K562 (cell line): ENCODE results near the gene SYN1. TPM values are rescaled to one million over a fixed set of nuclear protein-coding genes. Genes with fewer than 3 reads are reported as not detected.

Experiments
- ATAC-seq: fragments of 200-7000 bp; cut with Tn5 transposase; 3 replicates; pipeline ENCODE4 v1.9.1; 2020; ENCODE audit warnings: moderate library complexity
- BruUV-seq: library from RNA; stranded (reverse); fragments of 400-500 nt; replicated peaks from 2 replicates; lab custom pipeline; 2021; lab: Mats Ljungman, UMichigan
- CTCF ChIA-PET: fragments of 300-600 bp; formaldehyde crosslinking; extraction: SDS; loops from one replicate; lab custom pipeline; 2021; ENCODE audit warnings: low intra/inter-chr PET ratio; lab: Yijun Ruan, JAX
- POLR2A ChIA-PET: fragments of 300-600, 350-650 bp; sonication (Branson Sonifier 250); formaldehyde crosslinking; extraction: SDS; loops from one replicate; lab custom pipeline; 2021; ENCODE audit warnings: antibody characterized with exemption, inconsistent platforms; lab: Yijun Ruan, JAX
- DNase-seq, 4 experiments: peaks; one replicate each; pipeline versions ENCODE4 v3.0.0 to v3.0.0-alpha.2; 2011 to 2018; ENCODE audit warnings: low spot score in 3 of 4, mixed read lengths in 3 of 4; ENCODE audit errors: extremely low read depth in 1 of 4
- FAIRE-seq: peaks from 2 replicates; lab custom pipeline; 2011; peaks lifted over from hg19 to GRCh38; lab: Jason Lieb, UNC
- H2AFZ ChIP-seq: 2 replicates; pipeline ENCODE4 v1.6.0; 2011; ENCODE audit warnings: low read depth, low read length, control low read depth, inconsistent platforms
- H3K27ac ChIP-seq: fragments of 200-600 bp; 3 replicates; pipeline ENCODE4 v1.8.0; 2011; ENCODE audit warnings: low read depth, mild to moderate bottlenecking, control low read depth, inconsistent platforms, low read length, moderate library complexity, mixed read lengths; ENCODE audit errors: extremely low read depth
- H3K27me3 ChIP-seq, 2 experiments: fragments of 300-600 bp in 1 of 2; 2 replicates in 1 of 2; 3 replicates in 1 of 2; pipeline versions ENCODE4 v1.6.0 to v1.8.0; 2011; ENCODE audit warnings: inconsistent platforms in 2 of 2, low read length in 2 of 2, mild to moderate bottlenecking in 1 of 2, mixed read lengths in 1 of 2, moderate library complexity in 1 of 2; ENCODE audit not compliant: control insufficient read depth in 2 of 2, insufficient read depth in 2 of 2
- H3K36me3 ChIP-seq: fragments of 300-600 bp; 3 replicates; pipeline ENCODE4 v1.8.0; 2011; ENCODE audit warnings: mild to moderate bottlenecking, low read length, inconsistent platforms; ENCODE audit not compliant: control insufficient read depth, insufficient read depth
- H3K4me1 ChIP-seq, 2 experiments: fragments of 200-600 bp in 1 of 2; replicated peaks in 1 of 2; 2 replicates in 1 of 2; 3 replicates in 1 of 2; pipeline versions ENCODE4 v1.5.1 to v1.8.0; 2011; ENCODE audit warnings: inconsistent platforms in 2 of 2, low read length in 2 of 2, mild to moderate bottlenecking in 1 of 2, mixed read lengths in 1 of 2, moderate library complexity in 1 of 2; ENCODE audit not compliant: control insufficient read depth in 2 of 2, insufficient read depth in 2 of 2
- H3K4me2 ChIP-seq: 2 replicates; pipeline ENCODE4 v1.6.1; 2011; ENCODE audit warnings: low read length, control low read depth, inconsistent platforms, mixed read lengths; ENCODE audit not compliant: insufficient read depth
- H3K4me3 ChIP-seq: fragments of 200-600 bp; sonication (generic), shearing (Covaris generic); 2 replicates; pipeline ENCODE4 v1.5.1; 2016; ENCODE audit warnings: control low read depth, inconsistent platforms
- H3K79me2 ChIP-seq: fragments of 200-600 bp; 3 replicates; pipeline ENCODE4 v1.8.0; 2011; ENCODE audit warnings: low read length, inconsistent platforms; ENCODE audit not compliant: control insufficient read depth, insufficient read depth
- H3K9ac ChIP-seq, 2 experiments: 2 replicates each; pipeline versions ENCODE4 v1.6.0 to v1.6.1; 2011; ENCODE audit warnings: low read depth in 2 of 2, low read length in 2 of 2, control low read depth in 1 of 2, inconsistent platforms in 1 of 2, mild to moderate bottlenecking in 1 of 2, mixed read lengths in 1 of 2; ENCODE audit not compliant: insufficient read depth in 1 of 2
- H3K9me1 ChIP-seq: one replicate; pipeline ENCODE4 v1.6.0; 2011; ENCODE audit warnings: inconsistent platforms, mild to moderate bottlenecking, low read length, moderate library complexity; ENCODE audit not compliant: control insufficient read depth, insufficient read depth
- H3K9me3 ChIP-seq: replicated peaks from 2 replicates; pipeline ENCODE4 v1.5.1; 2011; ENCODE audit warnings: low read depth, low read length, inconsistent platforms; ENCODE audit not compliant: control insufficient read depth, insufficient read depth
- H4K20me1 ChIP-seq: replicated peaks from 2 replicates; pipeline ENCODE4 v1.6.1; 2011; ENCODE audit warnings: low read length, inconsistent platforms, mixed read lengths; ENCODE audit not compliant: control insufficient read depth, insufficient read depth
- KLF6 ChIP-seq: fragments of 250-450 bp; sonication (Bioruptor Pico); IDR thresholded peaks from 2 replicates; pipeline ENCODE4 v1.4.0; 2020; ENCODE audit warnings: mild to moderate bottlenecking, moderate library complexity, borderline replicate concordance
- SIN3B ChIP-seq: fragments of 450-650 bp; IDR thresholded peaks from 2 replicates; pipeline ENCODE4 v1.6.1; 2017; ENCODE audit warnings: low read depth, mild to moderate bottlenecking, moderate library complexity
- ZKSCAN8 ChIP-seq: fragments of 200-800 bp; sonication (Bioruptor generic); IDR thresholded peaks from 2 replicates; pipeline ENCODE4 v1.6.1; 2016; ENCODE audit warnings: missing genetic modification characterization, missing compliant biosample characterization
- ZNF668 ChIP-seq: fragments of 250-450 bp; sonication (Bioruptor Pico); IDR thresholded peaks from 2 replicates; pipeline ENCODE4 v1.8.0; 2022; ENCODE audit warnings: mild to moderate bottlenecking, inconsistent platforms
- WGBS: fragments of 100-300 bp; shearing (Covaris generic); methylation state at CpG from one replicate; pipeline ENCODE4 v1.1.6; 2016; ENCODE audit warnings: low coverage, mixed read lengths; ENCODE audit not compliant: insufficient coverage; ENCODE audit errors: missing lambda C conversion rate; 5-methylcytosine and 5-hydroxymethylcytosine counted together
- in situ Hi-C: fragments of 300-500 bp; cut with MboI; formaldehyde crosslinking; loops from 4 replicates; pipeline ENCODE4 v1.15.0; 2018; ENCODE audit warnings: inconsistent platforms, mixed read lengths
- intact Hi-C: fragments of 100-400 bp; cut with micrococcal nuclease; formaldehyde crosslinking; loops from 2 replicates; pipeline ENCODE4 v1.14.2; 2022
- polyA plus RNA-seq, 8 experiments: library from polyadenylated mRNA; depleted of rRNA in 4 of 8; stranded (reverse) in 5 of 8; unstranded in 3 of 8; fragments of >200 nt; fragmentation: Nextera tagmentation in 2 of 8; fragmentation: Illumina TruSeq in 1 of 8; extraction: Ambion mirVana in 2 of 8; extraction: Trizol in 1 of 8; gene quantifications; 2 replicates each; pipeline versions ENCODE4 v1.2.1 to v1.2.3, GENCODE V29; 2011 to 2014; ENCODE audit warnings: inconsistent platforms in 1 of 8, missing spikeins in 1 of 8
- total RNA-seq, 7 experiments: library from RNA; depleted of rRNA in 6 of 7; stranded (reverse); fragments of >200 nt in 6 of 7; fragmentation: Illumina TruSeq in 2 of 7; extraction: Trizol in 2 of 7; gene quantifications; 2 replicates each; pipeline versions ENCODE4 v1.2.1 to v1.2.3, GENCODE V29; 2011 to 2021; ENCODE audit warnings: low replicate concordance in 1 of 7
- TF ChIP-seq, protein P1 (sequence below), 2 experiments: IDR thresholded peaks in 1 of 2; conservative IDR thresholded peaks in 1 of 2; 2 replicates each; pipeline ENCODE4 v1.6.1; 2016; ENCODE audit warnings: low read depth in 2 of 2, mild to moderate bottlenecking in 1 of 2, missing compliant biosample characterization in 1 of 2, missing genetic modification characterization in 1 of 2, moderate library complexity in 1 of 2
- TF ChIP-seq, protein P2 (sequence below): sonication (generic); formaldehyde crosslinking; IDR thresholded peaks from 2 replicates; pipeline ENCODE4 v1.4.0; 2020; ENCODE audit warnings: mild to moderate bottlenecking, missing genetic modification reagents
- TF ChIP-seq, protein P3 (sequence below): fragments of 250-450 bp; sonication (Bioruptor Pico); IDR thresholded peaks from 2 replicates; pipeline ENCODE4 v1.8.0; 2021; ENCODE audit warnings: moderate library complexity, mild to moderate bottlenecking, inconsistent platforms

Gene SYN1
- total and polyA plus RNA-seq, 9 of the 15 experiments (the other 6 are each of a cell fraction or from before 2014, with no cell fraction given): 0.01 to 0.28 (median 0.18) TPM; not detected in 2

DNA sequence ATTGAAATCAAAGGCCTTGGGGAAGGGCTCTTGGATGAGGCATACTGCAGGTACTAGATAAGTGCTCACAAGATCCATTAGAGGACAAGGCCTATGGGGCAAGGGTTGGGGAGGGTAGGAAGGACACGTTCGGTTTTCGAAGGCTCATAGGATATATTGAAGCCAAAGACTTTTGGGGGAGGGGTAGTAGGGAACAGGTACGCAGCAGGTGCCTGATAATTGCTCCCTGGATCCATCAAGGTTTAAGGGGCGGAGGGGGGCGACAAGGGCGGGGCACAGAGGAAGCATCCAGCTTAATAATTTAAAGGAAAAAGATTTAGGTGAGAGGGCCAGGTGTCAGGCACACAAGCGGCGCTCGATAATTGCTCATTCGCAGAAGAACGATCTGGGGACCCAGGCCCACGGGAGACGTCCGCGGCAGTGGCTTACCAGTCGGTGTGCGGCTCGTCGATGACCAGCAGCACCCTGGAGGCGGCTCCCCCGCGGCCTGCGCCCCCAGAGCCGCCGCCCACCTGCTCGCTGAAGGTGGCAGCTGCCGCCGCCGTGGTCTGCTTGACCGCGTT is 653 bp downstream of the SYN1 start:
- CTCF ChIA-PET: interaction anchor here (0.5 kb wide), 1 partner anchor 133 kb away, joined by 4 read pairs; no protein-coding TSS in a partner anchor
- no peak for ATAC-seq

GRCh38 chrX:47614618-47615017 is 5.0 kb downstream of the SYN1 start:
- no TSS peak for BruUV-seq
- no peaks in the 10 kb centered on the region for H3K79me2 ChIP-seq
- 28% methylated on average over 4 of the region's 5 CpGs for WGBS
- 0 out of 2 replicates have a peak, but pooled peaks cover 2% of the 10 kb centered on the region for H3K9me3 ChIP-seq
- no peaks in the 10 kb centered on the region for H3K9me1 ChIP-seq
- H2AFZ ChIP-seq: no peak overlapping the region
- H3K27ac ChIP-seq: no peak overlapping the region
- intact Hi-C loops: loop anchor here (5.0 kb wide), 1 partner anchor 32 kb away; the partner anchor contains the start of gene TIMP1
- no peak for FAIRE-seq
- H4K20me1 ChIP-seq: no peaks in the 10 kb centered on the region
- peaks cover 0 to 7% of the 10 kb centered on the region in 2 experiments; a peak in 2 of 5 replicates for H3K4me1 ChIP-seq
- no peak for DNase-seq
- no peak overlapping the region for H3K4me2 ChIP-seq
- CTCF ChIA-PET: no interaction called here
- POLR2A ChIA-PET: no interaction called here
- no peak for ATAC-seq
- peaks cover 0 to 14% of the 10 kb centered on the region in 2 experiments; a peak in 3 of 5 replicates for H3K27me3 ChIP-seq
- H3K9ac ChIP-seq: no peak overlapping the region
- H3K4me3 ChIP-seq: no peak overlapping the region
- no peaks in the 10 kb centered on the region for H3K36me3 ChIP-seq
- in situ Hi-C loops: no loop called here
- TF ChIP-seq, protein P1, sequence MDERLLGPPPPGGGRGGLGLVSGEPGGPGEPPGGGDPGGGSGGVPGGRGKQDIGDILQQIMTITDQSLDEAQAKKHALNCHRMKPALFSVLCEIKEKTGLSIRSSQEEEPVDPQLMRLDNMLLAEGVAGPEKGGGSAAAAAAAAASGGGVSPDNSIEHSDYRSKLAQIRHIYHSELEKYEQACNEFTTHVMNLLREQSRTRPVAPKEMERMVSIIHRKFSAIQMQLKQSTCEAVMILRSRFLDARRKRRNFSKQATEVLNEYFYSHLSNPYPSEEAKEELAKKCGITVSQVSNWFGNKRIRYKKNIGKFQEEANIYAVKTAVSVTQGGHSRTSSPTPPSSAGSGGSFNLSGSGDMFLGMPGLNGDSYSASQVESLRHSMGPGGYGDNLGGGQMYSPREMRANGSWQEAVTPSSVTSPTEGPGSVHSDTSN (CRISPR knock-in tag; IDR thresholded peaks at IDR 0.05; ENCODE audit: low read depth): no peak
- TF ChIP-seq, protein P1 (tag; conservative IDR thresholded peaks at IDR 0.05; ENCODE audit: low read depth): no peak
- TF ChIP-seq ZNF668 (no peak), KLF6 (CRISPR knock-in tag) (no peak)
- TF ChIP-seq, protein P2, sequence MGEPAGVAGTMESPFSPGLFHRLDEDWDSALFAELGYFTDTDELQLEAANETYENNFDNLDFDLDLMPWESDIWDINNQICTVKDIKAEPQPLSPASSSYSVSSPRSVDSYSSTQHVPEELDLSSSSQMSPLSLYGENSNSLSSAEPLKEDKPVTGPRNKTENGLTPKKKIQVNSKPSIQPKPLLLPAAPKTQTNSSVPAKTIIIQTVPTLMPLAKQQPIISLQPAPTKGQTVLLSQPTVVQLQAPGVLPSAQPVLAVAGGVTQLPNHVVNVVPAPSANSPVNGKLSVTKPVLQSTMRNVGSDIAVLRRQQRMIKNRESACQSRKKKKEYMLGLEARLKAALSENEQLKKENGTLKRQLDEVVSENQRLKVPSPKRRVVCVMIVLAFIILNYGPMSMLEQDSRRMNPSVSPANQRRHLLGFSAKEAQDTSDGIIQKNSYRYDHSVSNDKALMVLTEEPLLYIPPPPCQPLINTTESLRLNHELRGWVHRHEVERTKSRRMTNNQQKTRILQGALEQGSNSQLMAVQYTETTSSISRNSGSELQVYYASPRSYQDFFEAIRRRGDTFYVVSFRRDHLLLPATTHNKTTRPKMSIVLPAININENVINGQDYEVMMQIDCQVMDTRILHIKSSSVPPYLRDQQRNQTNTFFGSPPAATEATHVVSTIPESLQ (CRISPR knock-in tag): no peak
- TF ChIP-seq, protein P3, sequence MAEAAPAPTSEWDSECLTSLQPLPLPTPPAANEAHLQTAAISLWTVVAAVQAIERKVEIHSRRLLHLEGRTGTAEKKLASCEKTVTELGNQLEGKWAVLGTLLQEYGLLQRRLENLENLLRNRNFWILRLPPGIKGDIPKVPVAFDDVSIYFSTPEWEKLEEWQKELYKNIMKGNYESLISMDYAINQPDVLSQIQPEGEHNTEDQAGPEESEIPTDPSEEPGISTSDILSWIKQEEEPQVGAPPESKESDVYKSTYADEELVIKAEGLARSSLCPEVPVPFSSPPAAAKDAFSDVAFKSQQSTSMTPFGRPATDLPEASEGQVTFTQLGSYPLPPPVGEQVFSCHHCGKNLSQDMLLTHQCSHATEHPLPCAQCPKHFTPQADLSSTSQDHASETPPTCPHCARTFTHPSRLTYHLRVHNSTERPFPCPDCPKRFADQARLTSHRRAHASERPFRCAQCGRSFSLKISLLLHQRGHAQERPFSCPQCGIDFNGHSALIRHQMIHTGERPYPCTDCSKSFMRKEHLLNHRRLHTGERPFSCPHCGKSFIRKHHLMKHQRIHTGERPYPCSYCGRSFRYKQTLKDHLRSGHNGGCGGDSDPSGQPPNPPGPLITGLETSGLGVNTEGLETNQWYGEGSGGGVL (CRISPR knock-in tag): no peak

More for the DNA sequence above, 653 bp downstream of the SYN1 start:
- in situ Hi-C loops: no loop called here
- H3K9me3 ChIP-seq: no peaks in the 10 kb centered on the region
- peak overlapping the region; percentile 43 for H3K4me3 ChIP-seq
- intact Hi-C loops: loop anchor here (5.0 kb wide), 1 partner anchor 37 kb away; the partner anchor contains the start of gene TIMP1
- WGBS: 54% methylated on average over 10 of the region's 32 CpGs
- H3K36me3 ChIP-seq: no peaks in the 10 kb centered on the region
- H3K9ac ChIP-seq: peak overlapping the region in 1 of 2 experiments; percentile 89; a peak in 2 of 4 replicates
- POLR2A ChIA-PET: interaction anchor here (1.0 kb wide), 1 partner anchor 25 kb away, joined by 3 read pairs; no protein-coding TSS in a partner anchor
- TF ChIP-seq ZKSCAN8 (CRISPR knock-in tag) (peak; percentile 92), SIN3B (no peak)
- TF ChIP-seq, all 486 proteins: peak for 1
- Histone ChIP-seq H3K9me1 (no peaks in the 10 kb centered on the region), H3K27ac (no peak overlapping the region), H3K4me1 (peaks cover 0 to 21% of the 10 kb centered on the region in 2 experiments; a peak in 2 of 5 replicates), H2AFZ (no peak overlapping the region), H3K79me2 (no peaks in the 10 kb centered on the region), H3K4me2 (no peak overlapping the region), H3K27me3 (peaks cover 0 to 27% of the 10 kb centered on the region in 2 experiments; a peak in 3 of 5 replicates), H4K20me1 (no peaks in the 10 kb centered on the region)
- no peak for DNase-seq
- BruUV-seq: no TSS peak
- no peak for FAIRE-seq
